GM18502 (cell line): Measurements from ENCODE around the gene TBC1D1.

Source experiments
- ATAC-seq: cut with Tn5 transposase; IDR thresholded peaks from one replicate; pipeline ENCODE4 v1.9.1; 2021; ENCODE audit warnings: mild to moderate bottlenecking; ENCODE audit not compliant: unreplicated experiment, poor library complexity

Gene TBC1D1

DNA sequence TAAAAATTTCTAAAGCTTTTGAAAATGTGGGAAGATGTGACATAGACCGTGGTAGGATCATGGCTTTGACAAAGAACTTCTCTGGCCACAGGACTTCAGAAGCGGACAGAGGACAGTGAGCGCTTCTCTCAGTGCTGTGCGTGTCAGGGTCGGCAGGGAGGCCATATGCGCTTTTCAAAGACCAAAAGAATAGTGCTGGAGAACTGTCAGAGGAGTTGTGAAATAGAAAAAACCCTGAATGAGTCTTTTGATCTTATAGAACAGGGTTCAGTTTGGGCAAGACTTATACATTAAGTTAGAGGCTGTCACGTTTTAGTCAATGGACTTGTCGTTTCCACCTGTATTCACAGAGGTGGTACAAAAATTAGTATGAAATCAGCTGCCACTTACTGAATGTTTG lies 146.7 kb downstream of the TBC1D1 start:
- no peak for ATAC-seq

DNA sequence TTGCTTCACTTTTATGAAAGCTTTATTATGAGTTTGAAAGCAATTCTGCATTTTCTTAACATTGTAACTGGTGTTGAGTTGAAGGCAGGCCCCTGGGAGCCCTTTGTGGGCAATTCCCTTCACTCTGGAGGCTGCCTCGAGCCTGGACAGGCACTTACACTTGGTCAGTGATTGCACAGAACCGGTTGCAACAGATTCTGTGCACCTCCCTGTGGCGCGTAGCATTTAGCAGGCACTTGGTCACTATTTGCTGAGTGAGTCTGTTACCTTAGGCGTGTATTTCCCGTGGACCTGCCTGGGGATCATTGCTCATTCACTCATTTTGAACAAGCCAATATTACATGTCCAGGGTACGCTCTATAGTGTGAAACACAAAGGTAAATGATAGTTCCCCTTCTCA lies 149.7 kb downstream of the TBC1D1 start:
- no peak for ATAC-seq

DNA sequence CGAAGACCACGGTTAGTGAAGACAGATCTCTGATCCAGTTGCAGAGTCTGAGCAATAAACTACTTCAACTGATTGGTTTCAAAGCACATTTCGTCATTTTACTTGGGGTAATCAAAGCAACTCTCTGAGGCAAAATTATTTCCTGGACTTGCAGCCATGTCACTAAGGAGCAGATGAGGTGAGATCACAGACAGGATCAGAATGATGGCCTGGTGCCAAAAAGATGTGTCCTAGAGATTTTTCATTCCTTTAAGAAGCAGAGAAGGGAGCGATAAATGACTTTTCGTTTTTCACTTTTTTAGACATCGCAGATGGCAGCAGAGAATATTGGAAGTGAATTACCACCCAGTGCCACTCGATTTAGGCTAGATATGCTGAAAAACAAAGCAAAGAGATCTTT lies 153.2 kb downstream of the TBC1D1 start:
- no peak for ATAC-seq

DNA sequence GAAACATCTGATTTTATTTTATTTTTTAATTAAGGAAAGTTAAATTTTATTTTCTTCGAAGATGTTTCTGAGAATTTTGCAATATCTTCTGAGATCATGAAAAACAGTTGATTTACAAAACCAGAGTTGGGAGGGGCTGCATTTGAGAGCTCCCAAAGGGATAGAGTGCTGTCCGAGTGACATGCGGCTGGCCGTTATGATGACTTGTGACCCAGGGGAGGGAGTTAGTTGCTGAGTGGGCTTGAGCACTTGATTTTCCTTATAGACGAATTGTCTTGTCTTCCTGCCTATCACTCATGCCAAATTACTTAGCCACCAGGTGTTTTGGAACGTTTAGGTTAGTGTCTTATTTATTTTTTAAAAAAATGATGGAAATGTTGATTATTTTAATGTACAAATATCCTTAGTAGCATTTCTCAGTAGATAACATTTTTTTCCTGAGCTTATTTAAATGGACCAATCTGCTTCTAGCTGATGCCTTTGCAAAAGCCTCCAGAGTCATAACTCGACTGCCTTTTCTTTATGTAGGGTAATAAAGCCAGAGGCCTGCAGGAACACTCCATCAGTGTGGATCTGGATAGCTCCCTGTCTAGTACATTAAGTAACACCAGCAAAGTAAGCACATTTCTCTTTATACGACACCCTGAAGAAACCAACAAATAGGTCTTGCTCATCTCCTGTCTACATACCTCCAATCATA lies 154.6 kb downstream of the TBC1D1 start:
- ATAC-seq = no peak

DNA sequence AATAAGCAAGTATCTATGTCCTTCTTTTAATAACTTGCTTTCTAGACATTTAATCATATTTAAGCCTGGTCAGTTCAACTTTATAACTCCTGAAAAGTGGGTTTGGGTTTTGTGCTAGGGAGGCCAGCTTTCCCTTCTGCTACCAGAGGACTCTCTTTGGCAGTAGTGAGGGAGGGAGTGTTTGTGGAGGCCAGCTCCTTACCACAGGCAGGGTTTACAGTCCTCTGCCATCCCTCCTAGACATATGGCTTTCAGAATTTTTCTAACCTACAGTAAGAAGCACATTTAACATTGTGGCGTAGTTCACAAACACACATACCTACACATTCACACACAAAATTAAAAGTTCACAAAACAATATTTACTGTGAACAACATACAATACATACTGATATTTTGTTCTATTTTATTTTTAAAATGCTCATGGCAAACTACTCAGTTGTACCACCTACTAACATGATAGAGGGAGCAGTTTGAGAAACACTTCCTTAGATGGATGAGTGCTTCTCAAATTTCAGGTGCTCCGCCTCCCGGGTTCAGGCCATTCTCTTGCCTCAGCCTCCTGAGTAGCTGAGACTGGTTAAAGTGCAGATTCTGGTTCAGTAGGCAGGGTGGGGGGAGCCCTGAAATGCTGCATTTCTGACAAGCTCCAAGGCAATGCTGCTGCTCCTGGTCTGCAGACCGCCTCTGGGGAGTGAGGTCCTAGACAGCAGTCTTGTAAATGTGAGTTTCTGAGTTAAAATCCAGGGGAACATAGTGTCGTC lies 156.0 kb downstream of the TBC1D1 start:
- no peak for ATAC-seq

DNA sequence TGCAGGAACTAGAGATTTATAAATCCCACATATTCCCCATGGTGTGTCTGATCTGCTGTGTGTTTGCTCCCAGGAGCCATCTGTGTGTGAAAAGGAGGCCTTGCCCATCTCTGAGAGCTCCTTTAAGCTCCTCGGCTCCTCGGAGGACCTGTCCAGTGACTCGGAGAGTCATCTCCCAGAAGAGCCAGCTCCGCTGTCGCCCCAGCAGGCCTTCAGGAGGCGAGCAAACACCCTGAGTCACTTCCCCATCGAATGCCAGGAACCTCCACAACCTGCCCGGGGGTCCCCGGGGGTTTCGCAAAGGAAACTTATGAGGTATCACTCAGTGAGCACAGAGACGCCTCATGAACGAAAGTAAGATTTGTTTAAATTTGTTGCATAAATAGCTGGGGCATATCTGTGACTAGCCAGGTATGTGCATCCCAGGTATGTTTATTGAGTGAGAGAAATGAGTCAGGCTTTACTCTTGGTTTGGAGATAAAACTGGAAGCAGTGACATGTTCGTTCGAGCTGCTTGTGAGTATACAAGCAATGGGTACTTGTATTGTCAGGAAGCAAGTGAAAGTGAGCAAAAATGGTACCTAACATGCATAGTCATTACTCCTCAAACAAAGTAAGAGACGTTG lies 158.8 kb downstream of the TBC1D1 start:
- ATAC-seq = no peak

DNA sequence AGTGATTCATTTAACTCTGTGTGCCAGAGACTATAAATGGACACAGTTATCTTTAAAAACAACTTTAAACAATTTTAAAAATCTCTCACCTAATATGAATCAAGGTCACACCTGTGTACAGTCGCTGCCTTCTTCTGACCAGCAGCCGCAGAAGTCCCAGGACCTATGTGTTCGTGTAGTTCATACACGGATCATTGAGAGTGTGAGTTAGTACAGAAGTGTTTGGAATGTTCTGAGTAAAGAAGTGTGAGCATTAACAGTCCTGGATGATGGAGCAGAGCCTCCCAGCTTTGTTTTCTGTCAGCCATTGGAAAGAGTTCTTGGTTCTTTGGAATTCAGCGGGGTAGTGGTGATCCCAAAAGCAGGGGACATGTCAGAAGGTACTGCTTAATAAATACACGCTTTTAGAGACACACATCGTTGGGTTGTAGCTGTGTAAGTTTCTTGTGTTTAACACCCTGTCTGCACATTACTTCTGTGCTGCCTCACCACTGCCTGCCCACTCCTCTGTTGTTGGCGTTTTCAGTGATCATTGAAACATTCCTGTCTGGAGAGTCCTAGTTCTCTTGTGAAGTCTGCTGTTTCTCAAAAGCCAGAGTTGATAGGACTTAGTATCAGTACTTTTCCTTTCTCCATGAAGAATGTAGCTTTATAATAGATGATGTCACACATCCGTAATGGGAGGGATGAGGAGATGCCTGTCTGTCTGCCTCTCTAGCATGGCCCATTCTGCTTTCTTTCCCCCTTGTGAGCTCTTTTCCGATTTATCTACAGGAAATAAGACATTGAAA lies 159.9 kb downstream of the TBC1D1 start:
- no peak for ATAC-seq

DNA sequence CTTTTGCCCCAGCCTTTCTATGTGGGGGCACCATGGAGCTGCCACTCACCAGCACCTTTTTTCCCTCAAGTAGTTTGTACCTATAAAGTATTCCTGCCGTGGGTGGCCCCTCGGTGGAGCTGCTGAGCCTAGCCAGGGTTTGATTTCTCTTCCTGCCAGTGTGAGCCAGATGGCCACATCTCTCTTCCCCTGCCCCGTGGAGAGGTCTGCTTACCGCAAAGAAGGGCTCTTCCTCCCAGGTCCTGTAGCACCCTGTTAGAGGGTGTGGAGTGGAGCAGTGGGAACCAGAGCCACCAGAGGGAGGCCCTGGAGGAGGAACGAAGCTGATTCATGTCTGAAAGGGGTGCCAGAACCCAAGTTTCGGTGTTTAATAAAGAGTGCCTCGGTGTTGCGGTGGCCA lies 164.7 kb downstream of the TBC1D1 start:
- ATAC-seq = no peak

DNA sequence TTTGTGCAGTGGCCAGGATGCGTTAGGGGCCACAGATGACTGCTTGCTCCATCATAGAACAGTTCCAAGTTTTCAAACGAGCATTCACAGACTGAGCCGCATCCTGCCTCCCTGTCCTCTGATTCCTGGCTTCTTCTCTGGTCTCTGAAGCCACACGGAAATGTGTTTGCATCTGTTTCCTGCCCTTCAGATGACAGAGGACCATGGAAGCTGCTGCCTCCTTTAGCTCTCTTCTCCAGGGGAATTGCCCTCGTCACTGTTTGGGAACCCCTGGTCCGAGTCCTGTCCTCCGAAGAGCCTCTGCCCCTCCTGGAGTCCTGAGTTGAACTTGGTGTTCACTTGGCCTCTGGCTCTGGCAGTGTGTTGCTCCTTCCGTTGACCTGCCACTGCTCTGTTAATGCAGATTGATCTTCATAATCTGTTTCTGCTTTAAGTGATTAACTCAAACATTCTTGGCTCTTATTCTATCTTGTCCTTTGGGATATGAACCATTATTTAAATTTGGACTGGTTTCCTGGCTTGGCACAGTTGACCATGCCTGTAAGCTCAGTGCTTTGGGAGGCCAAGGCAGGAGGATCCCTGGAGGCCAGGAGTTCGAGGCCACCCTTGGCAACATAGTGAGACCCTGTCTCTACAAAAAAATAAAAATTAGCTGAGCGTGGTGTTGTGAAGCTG lies 165.3 kb downstream of the TBC1D1 start:
- ATAC-seq = no peak

DNA sequence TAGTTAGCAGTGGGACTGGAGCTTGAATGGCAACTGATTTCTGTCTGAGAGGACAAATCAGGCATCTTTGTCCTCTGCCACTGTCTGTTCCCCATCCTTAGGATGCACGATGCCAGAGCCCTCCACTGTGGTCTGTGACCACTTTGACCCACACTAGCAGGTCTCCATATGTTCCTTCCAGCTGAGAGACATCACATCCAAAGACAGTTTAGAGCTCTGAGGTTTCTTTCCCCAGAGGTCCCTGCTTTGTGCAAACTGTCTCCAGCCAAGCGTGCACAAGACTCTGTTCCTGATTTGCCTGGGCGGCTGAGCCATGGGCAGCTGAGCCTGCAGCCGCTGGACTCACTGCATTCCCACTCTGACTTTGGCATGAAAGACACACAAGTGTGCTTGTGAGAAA lies 167.3 kb downstream of the TBC1D1 start:
- ATAC-seq = no peak

DNA sequence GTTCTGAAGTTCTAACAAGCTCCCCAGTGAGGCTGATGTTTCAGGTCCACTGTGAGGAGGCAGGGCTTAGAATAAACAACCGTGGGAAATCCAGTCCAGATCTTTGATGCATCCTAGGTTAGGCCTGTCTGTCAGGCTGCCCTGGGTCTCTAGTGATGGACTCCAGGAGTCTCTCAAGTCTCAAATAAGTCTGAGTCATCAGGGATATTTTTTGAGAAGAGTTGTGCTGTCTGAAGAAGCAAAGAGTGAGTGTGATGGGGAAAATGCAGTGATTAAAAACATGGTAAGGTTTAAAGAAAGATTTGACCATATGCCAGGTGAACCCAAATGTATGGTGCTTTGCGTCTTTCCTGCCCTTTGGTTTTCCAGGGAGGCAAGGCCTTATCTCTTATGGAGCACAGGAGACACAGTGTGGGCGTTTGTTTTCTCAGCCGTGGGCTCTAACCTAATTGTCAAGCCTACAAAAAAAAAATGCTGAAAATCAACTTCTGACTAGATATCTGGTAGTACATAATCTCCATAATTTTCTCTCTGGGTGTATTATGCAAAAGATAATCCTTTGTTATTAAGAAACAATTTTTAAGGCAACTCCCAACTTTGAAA lies 170.0 kb downstream of the TBC1D1 start:
- no peak for ATAC-seq

DNA sequence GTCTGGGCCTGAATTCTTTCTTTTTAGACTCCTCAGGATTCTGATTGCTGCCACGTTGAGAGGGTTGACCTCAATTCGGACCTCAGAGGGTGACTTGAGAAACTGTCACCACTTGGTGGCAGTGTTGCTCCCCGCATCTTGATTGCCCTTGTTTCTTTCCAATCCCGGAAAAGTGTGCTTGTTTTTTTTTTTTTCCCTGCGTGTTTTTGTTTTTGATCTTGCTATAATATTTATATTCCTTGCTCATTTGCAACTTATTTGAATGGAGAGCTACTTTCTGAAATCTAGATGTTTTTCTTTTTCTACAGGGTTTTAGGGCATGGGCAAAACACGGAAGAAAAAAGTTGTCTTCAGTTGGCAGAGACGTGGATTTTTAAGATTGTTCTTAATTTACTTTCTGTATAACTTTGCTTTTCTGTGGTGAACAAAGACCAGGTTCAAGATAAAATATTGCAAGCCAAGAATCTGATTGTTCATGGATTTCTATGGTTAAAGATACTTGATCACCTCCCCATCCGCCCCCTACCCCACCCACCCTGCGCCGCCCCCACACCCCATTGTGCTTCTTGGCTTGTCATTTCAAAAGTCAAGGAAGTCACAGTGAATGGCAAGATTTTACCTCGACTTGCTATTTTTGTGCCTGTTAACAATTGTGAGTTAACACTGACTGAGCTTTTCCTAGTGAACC lies 171.3 kb downstream of the TBC1D1 start:
- no peak for ATAC-seq

DNA sequence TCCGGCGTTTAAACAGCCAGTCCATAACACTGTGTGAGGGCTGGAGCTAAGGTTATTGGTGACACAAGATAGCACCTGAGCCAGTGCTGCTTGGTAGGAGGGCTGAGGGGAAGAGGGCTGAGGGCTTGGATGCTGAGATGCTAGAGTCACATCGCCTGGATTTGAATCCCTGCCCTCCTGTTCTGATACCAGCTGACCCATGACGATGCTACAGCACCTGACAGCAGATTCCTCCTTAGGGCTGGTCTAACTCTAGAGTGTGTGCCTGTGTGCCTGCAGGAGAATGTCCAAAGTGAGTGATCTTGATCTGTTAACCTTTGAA lies 171.9 kb downstream of the TBC1D1 start:
- ATAC-seq = no peak

DNA sequence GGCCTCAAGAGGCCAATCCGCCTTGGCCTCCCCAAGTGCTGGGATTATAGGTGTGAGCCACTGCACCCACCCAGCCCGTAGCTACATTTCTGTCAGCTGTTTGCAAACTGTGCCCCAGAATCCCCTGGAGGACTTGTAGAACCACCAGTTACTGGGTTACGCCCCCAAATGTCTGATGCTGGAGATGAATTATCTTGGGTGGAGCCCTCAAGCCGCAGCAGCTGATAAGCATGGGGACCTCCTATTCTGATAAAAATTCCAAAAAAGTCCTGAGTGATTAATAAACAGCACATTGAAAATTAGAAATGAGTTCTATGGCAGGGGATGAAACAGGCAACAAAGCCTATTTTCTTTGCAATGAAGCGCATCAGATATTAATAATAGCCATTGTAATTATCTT lies 174.3 kb downstream of the TBC1D1 start:
- ATAC-seq = no peak

DNA sequence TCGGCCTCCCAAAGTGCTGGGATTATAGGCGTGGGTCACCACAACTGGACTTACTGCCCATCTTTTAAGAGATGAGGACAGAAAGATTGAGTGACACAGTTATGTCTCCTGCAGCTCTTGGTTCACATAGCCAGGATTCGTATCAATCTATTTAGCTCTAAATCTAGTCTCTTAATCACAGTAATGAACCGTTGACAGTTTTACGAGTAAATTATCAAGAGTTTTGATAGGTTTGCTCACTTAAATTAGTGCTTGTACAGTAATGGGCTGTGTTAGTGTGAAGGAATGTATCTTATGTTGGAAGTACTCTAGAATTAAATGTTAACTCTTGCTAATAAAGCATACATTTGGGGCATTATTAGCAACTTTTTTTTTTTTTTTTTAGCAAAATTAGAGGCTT lies 175.0 kb downstream of the TBC1D1 start:
- no peak for ATAC-seq

DNA sequence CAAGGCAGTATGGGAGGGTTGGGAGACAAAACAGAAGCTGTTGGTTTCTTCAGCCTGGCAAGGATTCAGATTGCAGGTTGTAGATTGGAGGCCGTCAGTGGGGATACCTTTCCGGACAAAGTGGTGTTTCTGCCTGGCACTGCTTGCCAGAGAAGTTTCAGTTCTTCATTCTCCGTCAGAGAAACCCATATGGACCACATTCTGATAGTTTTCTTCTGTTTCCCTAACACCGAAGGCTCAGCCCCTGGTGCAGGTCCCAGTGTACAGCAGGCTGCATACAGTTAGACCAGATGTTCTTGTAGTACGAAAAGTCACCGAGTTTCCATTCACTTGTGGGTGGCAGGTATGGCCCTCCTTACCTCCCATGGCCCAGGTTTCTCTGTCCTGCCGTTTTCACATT lies 176.6 kb downstream of the TBC1D1 start:
- no peak for ATAC-seq

DNA sequence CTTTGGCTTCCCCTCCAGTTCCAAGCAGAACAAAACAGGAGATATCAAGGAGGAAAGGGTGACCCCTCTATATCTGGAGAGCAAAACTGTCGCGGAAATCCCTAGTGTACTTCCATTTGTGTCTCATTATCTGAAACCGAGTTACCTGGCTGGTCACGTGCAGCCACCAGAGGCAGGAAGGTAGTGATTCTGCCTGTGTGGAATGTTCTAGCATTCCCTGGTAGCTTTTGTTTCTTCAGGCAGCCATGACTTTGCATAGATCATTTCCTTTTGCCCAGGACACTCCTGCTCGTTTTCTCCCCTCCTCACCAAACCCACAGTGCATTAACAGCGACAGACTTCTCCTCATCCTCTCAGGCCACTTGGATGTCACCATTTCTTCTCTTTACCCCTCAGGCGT lies 177.2 kb downstream of the TBC1D1 start:
- no peak for ATAC-seq

DNA sequence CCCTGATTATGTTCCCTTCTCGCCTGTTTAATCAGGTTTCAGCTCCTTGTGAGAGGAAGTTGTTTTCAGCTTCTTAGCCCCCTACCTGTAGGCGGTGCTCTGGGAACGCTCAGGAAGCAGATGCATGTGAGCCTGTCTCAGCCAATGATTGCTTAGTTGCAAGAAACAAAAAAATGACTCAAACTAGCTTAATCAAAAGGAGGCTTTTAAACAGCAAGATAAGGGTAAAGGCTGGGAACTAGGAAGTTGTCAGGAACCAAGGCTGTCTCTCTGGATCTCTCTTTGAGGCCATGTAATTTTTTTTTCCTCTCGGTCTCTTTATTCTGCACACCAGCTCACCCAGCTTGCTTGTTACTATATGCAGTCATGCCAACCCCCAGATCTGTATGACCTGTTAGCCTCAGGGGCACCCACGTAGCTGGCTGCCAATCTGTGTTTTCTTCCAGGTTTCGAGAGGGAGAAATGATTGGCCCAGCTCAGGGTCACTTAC lies 178.4 kb downstream of the TBC1D1 start:
- ATAC-seq = no peak

DNA sequence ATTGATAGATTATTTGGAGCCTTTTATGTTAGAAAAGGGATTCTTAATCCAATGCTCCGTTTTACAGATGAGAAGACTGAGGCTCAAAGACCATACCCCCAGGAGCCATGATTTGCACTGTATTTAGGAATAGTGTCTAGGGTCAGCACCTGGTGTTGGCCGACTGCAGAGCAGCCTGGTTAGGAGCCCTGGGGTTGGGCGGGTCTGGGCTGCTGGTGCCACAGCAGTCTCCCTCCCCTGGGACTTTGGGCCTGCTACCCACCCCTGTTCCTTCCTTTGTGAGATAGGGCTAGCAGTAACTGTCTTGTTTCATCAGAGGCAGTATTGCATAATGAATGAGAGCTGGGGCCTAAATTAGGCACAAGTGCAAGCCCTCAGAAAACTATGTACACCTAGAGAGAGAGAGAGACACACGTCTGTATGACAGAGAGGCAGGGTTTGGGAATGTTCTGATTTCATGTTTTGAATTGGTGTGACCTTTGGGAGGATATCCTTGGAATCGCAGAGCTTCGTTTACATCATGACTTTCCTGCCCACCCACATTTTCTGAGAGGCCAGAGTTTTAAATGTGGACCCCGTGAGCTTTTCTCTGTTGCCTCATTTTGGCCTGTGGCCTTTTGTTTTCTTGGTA lies 181.0 kb downstream of the TBC1D1 start:
- ATAC-seq = no peak
